GM21825 (cell line): ENCODE measurements around the gene RNGTT.
"Not testable (repeated sequence)": the region's sequence is repeated elsewhere in the genome, so short reads cannot be mapped to it uniquely, and the experiment has no call there.

Experiments
- ATAC-seq: cut with Tn5 transposase; IDR thresholded peaks from one replicate; pipeline ENCODE4 v1.9.1; 2021; ENCODE audit warnings: mild to moderate bottlenecking, moderate library complexity; ENCODE audit not compliant: unreplicated experiment

The RNGTT gene

GRCh38 chr6:88972504-88973423 is 9.3 kb upstream of the RNGTT start:
- no peak for ATAC-seq

- ATAC-seq: no peak
These were observed 6.9 kb upstream of the RNGTT start for GRCh38 chr6:88970301-88970700.

- not testable (repeated sequence) for ATAC-seq
These were observed 5.8 kb upstream of the RNGTT start for GRCh38 chr6:88969255-88969654.

- no peak for ATAC-seq
These were observed 4.5 kb upstream of the RNGTT start for GRCh38 chr6:88967891-88968290.

GRCh38 chr6:88965691-88966090 is 2.3 kb upstream of the RNGTT start:
- ATAC-seq: no peak

GRCh38 chr6:88964509-88964908 is 1.1 kb upstream of the RNGTT start:
- ATAC-seq: no peak

- no peak for ATAC-seq
These were observed 4.6 kb downstream of the RNGTT start for GRCh38 chr6:88958842-88959241.

- ATAC-seq: no peak
These were observed 9.7 kb downstream of the RNGTT start for GRCh38 chr6:88953550-88954386.

GRCh38 chr6:88952065-88952704 is 11.2 kb downstream of the RNGTT start:
- no peak for ATAC-seq

GRCh38 chr6:88945415-88946008 is 17.9 kb downstream of the RNGTT start:
- ATAC-seq: no peak

GRCh38 chr6:88933521-88933920 is 29.9 kb downstream of the RNGTT start:
- no peak for ATAC-seq

GRCh38 chr6:88932019-88932418 is 31.4 kb downstream of the RNGTT start:
- ATAC-seq: not testable (repeated sequence)

- no peak for ATAC-seq
These were observed 40.5 kb downstream of the RNGTT start for GRCh38 chr6:88922775-88923548.

- no peak for ATAC-seq
These were observed 41.7 kb downstream of the RNGTT start for GRCh38 chr6:88921734-88922133.

GRCh38 chr6:88920774-88921733 is 42.4 kb downstream of the RNGTT start:
- ATAC-seq: no peak

GRCh38 chr6:88920088-88920487 is 43.3 kb downstream of the RNGTT start:
- ATAC-seq: no peak

GRCh38 chr6:88919032-88919431 is 44.4 kb downstream of the RNGTT start:
- ATAC-seq: no peak

GRCh38 chr6:88916615-88917208 is 46.7 kb downstream of the RNGTT start:
- no peak for ATAC-seq
